Upper lobe of left lung (tissue), 6 donors: Measurements from ENCODE around the gene SLC49A3. TPM values are rescaled to one million over a fixed set of nuclear protein-coding genes. Genes with fewer than 3 reads are reported as not detected.
A peak's percentile ranks its signal among the peaks of the same experiment; 100 is the strongest.

Experiments used
- ATAC-seq, 2 donors: fragments of 200-7000 bp; cut with Tn5 transposase; one replicate each; pipeline ENCODE4 v1.9.1; 2022; ENCODE audit warnings: mild to moderate bottlenecking in 2 of 2, moderate library complexity in 2 of 2; ENCODE audit not compliant: low FRiP score in 2 of 2
- DNase-seq, 2 donors: peaks; one replicate each; pipeline ENCODE4 v3.0.0-alpha.2; 2019 to 2020
- H3K27ac ChIP-seq, 4 donors: fragments of 200-600 bp; sonication (generic); one replicate each; pipeline ENCODE4 v1.5.1; 2016 to 2019
- H3K27me3 ChIP-seq, 4 donors: fragments of 200-600 bp; sonication (generic); one replicate each; pipeline ENCODE4 v1.5.1; 2017 to 2019
- H3K36me3 ChIP-seq, 4 donors: fragments of 200-600 bp; sonication (generic); one replicate each; pipeline ENCODE4 v1.5.1; 2016 to 2019
- H3K4me1 ChIP-seq, 4 donors: fragments of 200-600 bp; sonication (generic); one replicate each; pipeline ENCODE4 v1.5.1; 2018 to 2019
- H3K4me3 ChIP-seq, 4 donors: fragments of 200-600 bp; sonication (generic); one replicate each; pipeline ENCODE4 v1.5.1; 2017 to 2019; ENCODE audit warnings: mild to moderate bottlenecking in 2 of 4, moderate library complexity in 1 of 4
- H3K9me3 ChIP-seq, 4 donors: fragments of 200-600 bp; sonication (generic); one replicate each; pipeline ENCODE4 v1.5.1; 2018 to 2019
- EP300 ChIP-seq, 4 donors: sonication (generic); formaldehyde crosslinking; IDR thresholded peaks; one replicate each; pipeline ENCODE4 v1.5.1; 2017; ENCODE audit warnings: antibody characterized with exemption in 4 of 4, control low read depth in 2 of 4
- POLR2A ChIP-seq, 4 donors: fragments of 450-650 bp; IDR thresholded peaks; one replicate each; pipeline ENCODE4 v1.5.1; 2016 to 2017; ENCODE audit warnings: antibody characterized with exemption in 4 of 4, mild to moderate bottlenecking in 2 of 4
- POLR2AphosphoS5 ChIP-seq, 2 donors: sonication (generic); formaldehyde crosslinking; IDR thresholded peaks; one replicate each; pipeline ENCODE4 v1.5.1; 2017; ENCODE audit warnings: antibody characterized with exemption in 2 of 2
- WGBS, 2 donors: methylation state at CpG; one replicate each; pipeline ENCODE4 v1.1.5; 2017 to 2018; 5-methylcytosine and 5-hydroxymethylcytosine counted together
- total RNA-seq, 6 donors: library from RNA; depleted of rRNA in 4 of 6; stranded (reverse); fragments of >200 nt in 4 of 6; gene quantifications; one replicate each; pipeline versions ENCODE4 v1.1.0 to v1.2.1, GENCODE V29; 2016 to 2021
- TF ChIP-seq, protein P1 (sequence below), 6 experiments: fragments of 450-650 bp in 4 of 6; fragments of 200-600 bp in 2 of 6; sonication (generic) in 2 of 6; IDR thresholded peaks; one replicate each; pipeline ENCODE4 v1.5.1; 2016 to 2019; ENCODE audit warnings: antibody characterized with exemption in 6 of 6
- donor health status: DM: no; HTN: no; CAD: no; lungs with moderate emphysema.
- donor health status: DM: no; HTN: yes; CAD: no; lungs with severe emphysema.

The SLC49A3 gene
- total RNA-seq, 6 donors from 2014 or later, result 12.2 to 65.0 (median 32.3) TPM

DNA sequence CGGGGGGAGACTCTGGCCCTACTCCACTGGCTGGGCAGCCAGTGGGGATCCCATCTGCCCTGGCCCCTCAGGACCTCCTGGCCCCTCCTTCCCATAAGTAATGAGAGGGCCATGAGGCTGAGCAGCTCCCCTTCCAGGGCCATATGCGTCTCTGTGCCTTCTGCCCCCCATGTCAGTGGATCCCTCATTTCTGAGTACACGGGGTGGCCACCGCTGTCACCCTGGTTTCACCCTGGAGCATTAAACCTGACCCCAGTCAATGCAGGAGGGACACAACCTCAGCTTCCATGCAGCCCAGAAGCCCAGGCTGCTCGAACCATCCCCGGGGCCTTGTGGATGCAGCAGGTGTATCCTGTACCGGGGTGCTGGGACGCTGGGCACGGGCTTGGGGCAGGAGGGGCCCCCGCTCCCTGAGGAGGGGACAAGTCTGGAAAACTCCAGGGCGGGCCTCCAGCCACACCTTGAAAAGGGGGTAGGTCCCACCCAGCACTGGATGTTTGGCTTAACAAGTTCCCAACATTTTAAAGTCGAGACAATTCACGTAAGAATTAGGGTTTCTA, 39.1 kb downstream of the SLC49A3 start:
- Histone ChIP-seq H3K27me3 (peaks cover 0 to 14% (median 6%) of the 10 kb centered on the region in 4 donors), H3K27ac (no peak overlapping the region), H3K4me3 (no peak overlapping the region), H3K4me1 (peaks cover 0 to 8% (median 0%) of the 10 kb centered on the region in 4 donors), H3K9me3 (no peaks in the 10 kb centered on the region), H3K36me3 (no peaks in the 10 kb centered on the region)
- no peak for DNase-seq
- TF ChIP-seq POLR2A (IDR thresholded peaks at IDR 0.05), result no peak
- no peak for TF ChIP-seq POLR2AphosphoS5 (IDR thresholded peaks at IDR 0.05)
- TF ChIP-seq, protein P1, sequence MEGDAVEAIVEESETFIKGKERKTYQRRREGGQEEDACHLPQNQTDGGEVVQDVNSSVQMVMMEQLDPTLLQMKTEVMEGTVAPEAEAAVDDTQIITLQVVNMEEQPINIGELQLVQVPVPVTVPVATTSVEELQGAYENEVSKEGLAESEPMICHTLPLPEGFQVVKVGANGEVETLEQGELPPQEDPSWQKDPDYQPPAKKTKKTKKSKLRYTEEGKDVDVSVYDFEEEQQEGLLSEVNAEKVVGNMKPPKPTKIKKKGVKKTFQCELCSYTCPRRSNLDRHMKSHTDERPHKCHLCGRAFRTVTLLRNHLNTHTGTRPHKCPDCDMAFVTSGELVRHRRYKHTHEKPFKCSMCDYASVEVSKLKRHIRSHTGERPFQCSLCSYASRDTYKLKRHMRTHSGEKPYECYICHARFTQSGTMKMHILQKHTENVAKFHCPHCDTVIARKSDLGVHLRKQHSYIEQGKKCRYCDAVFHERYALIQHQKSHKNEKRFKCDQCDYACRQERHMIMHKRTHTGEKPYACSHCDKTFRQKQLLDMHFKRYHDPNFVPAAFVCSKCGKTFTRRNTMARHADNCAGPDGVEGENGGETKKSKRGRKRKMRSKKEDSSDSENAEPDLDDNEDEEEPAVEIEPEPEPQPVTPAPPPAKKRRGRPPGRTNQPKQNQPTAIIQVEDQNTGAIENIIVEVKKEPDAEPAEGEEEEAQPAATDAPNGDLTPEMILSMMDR (IDR thresholded peaks at IDR 0.05), result no peak
- no peak for TF ChIP-seq EP300 (IDR thresholded peaks at IDR 0.05)
- no peak for ATAC-seq
- WGBS, 2 donors, result 86 to 92% methylated on average over 2 to 13 of the region's 13 CpGs

DNA sequence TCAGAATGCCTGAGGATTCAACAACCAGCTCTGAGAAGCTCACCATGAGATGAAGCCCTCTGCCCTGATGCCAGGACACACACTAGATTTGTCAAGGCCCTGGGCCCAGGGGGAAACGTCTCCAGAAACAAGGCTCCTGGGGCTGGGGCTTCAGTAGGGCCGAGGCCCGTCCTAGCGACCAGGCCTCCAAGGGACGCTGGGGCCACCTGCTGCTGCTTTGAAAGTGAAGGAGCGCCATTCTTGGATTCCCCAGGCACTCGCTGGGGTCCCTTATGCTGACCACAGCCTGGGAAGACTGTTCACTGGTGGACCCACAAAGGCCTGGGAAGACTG, 39.7 kb downstream of the SLC49A3 start:
- DNase-seq, result no peak
- TF ChIP-seq, protein P1 (IDR thresholded peaks at IDR 0.05), result no peak
- TF ChIP-seq POLR2A (IDR thresholded peaks at IDR 0.05) (no peak), EP300 (IDR thresholded peaks at IDR 0.05) (no peak), POLR2AphosphoS5 (IDR thresholded peaks at IDR 0.05) (no peak)
- 85% methylated on average over 7 of the region's 7 CpGs; no CpG with 5 or more reads in 1 of the 2 donors for WGBS, 2 donors

DNA sequence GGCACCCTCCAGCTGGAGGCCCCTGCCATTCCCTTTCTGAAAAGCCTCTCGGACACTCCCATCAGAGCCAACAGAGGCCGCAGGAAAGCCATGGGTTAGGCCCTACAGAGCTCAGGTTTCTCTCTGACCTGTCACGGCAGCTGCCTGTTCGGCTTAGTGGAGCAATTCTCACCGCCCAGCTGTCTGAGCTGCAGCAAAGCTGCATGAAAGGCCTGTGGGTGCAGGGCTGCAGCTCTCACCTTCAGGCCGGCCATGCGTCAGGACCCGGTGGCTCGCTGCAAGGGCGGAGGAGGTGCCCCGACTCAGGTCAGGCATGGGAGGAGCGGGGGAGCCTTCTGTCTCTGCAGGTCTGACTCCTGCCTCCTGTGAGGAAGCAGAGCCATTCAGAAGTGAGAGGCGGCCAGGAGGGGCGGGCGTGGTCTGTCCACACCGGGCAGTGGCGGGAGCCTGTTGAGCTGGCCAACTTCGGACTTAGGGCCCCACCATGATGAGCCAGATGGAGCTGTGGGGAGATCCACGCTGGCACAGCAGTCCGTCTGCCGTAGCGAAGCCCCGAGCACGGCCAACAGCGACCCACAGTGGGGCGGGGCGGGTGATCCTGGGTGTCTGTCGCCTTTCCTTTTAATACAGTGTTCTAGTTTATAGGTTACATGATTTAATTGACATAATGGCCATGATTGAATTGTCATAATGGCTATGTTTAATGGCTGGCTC, 40.2 kb downstream of the SLC49A3 start:
- H3K27ac ChIP-seq, result no peak overlapping the region

More for the DNA sequence above, 39.7 kb downstream of the SLC49A3 start:
- ATAC-seq, result no peak
- Histone ChIP-seq H3K4me1 (peaks cover 0 to 8% (median 0%) of the 10 kb centered on the region in 4 donors), H3K9me3 (no peaks in the 10 kb centered on the region), H3K27ac (no peak overlapping the region), H3K4me3 (no peak overlapping the region), H3K27me3 (peaks cover 0 to 14% (median 6%) of the 10 kb centered on the region in 4 donors), H3K36me3 (no peaks in the 10 kb centered on the region)

DNA sequence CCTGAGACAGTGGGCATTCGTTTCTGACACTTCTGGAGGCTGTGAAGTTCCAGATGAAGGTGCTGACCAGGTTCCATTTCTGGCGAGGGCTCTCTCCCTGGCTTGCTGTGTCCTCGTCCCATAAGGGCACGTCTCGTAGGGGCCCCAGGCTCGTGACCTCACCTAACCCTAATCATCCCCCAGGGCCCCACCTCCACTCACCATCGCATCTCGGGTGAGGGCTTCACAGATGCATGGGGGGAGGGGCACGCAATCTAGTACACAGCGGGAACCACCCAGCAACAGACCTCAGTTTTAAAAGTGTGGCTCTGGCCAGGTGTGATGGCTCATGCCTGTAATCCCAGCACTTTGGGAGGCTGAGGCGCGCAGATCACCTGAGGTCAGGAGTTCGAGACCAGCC, 41.5 kb downstream of the SLC49A3 start:
- ATAC-seq, result no peak
- no peak for DNase-seq
- Histone ChIP-seq H3K4me1 (peaks cover 0 to 8% (median 0%) of the 10 kb centered on the region in 4 donors), H3K27ac (no peak overlapping the region), H3K27me3 (peaks cover 0 to 14% (median 6%) of the 10 kb centered on the region in 4 donors), H3K36me3 (no peaks in the 10 kb centered on the region), H3K9me3 (no peaks in the 10 kb centered on the region), H3K4me3 (no peak overlapping the region)
- no peak for TF ChIP-seq POLR2AphosphoS5 (IDR thresholded peaks at IDR 0.05)
- TF ChIP-seq, protein P1 (IDR thresholded peaks at IDR 0.05), result no peak
- no peak for TF ChIP-seq POLR2A (IDR thresholded peaks at IDR 0.05)
- TF ChIP-seq EP300 (IDR thresholded peaks at IDR 0.05), result no peak
- 66 to 72% methylated on average over 11 to 13 of the region's 13 CpGs for WGBS, 2 donors

More for the DNA sequence above, 40.2 kb downstream of the SLC49A3 start:
- WGBS, 2 donors, result 80 to 89% methylated on average over 7 to 28 of the region's 28 CpGs
- Histone ChIP-seq H3K36me3 (no peaks in the 10 kb centered on the region), H3K27me3 (peaks cover 0 to 14% (median 6%) of the 10 kb centered on the region in 4 donors), H3K4me1 (peaks cover 0 to 8% (median 0%) of the 10 kb centered on the region in 4 donors), H3K4me3 (no peak overlapping the region), H3K9me3 (no peaks in the 10 kb centered on the region)
- TF ChIP-seq POLR2AphosphoS5 (IDR thresholded peaks at IDR 0.05), result no peak
- TF ChIP-seq, protein P1 (IDR thresholded peaks at IDR 0.05), result no peak
- no peak for TF ChIP-seq POLR2A (IDR thresholded peaks at IDR 0.05)
- TF ChIP-seq EP300 (IDR thresholded peaks at IDR 0.05), result no peak
- ATAC-seq (no peak), DNase-seq (peak in 1 of 2 donors; percentile 66)
